H1 (cell line): Measurements from ENCODE around the gene SEC14L5. TPM values are rescaled to one million over a fixed set of nuclear protein-coding genes. Genes with fewer than 3 reads are reported as not detected.

Experiments used
- E2F6 ChIP-seq: IDR thresholded peaks from 2 replicates; pipeline ENCODE4 v1.6.1; 2012; ENCODE audit warnings: inconsistent platforms
- TCF12 ChIP-seq: IDR thresholded peaks from 2 replicates; pipeline ENCODE4 v1.6.1; 2011; ENCODE audit warnings: low read depth, mild to moderate bottlenecking, low read length
- polyA plus RNA-seq, 7 experiments: library from polyadenylated mRNA; depleted of rRNA in 3 of 7; stranded (reverse) in 5 of 7; unstranded in 2 of 7; fragments of >200 nt in 5 of 7; fragments of 200-250 nt in 2 of 7; gene quantifications; 1 replicate in 5 of 7; 2 replicates in 1 of 7; 4 replicates in 1 of 7; pipeline versions ENCODE4 v1.2.1 to v1.2.3, GENCODE V29; 2011 to 2013; ENCODE audit warnings: missing spikeins in 2 of 7, mixed read lengths in 2 of 7
- total RNA-seq: library from RNA; stranded (reverse); fragmentation: NEBNext Ultra II Directional; extraction: Animal tissue kit (Norgen Biotek cat#: 25700); gene quantifications from 2 replicates; pipeline ENCODE4 v1.2.1, GENCODE V29; 2021

Gene SEC14L5
- total and polyA plus RNA-seq, 2 of the 8 experiments (the other 6 are each of a cell fraction or from before 2014, with no cell fraction given), result 1.9 to 3.0 TPM

- TF ChIP-seq E2F6, result no peak
- TF ChIP-seq TCF12, result no peak
These were observed 46.2 kb upstream of the SEC14L5 start (continued) for GRCh38 chr16:4911970-4912386.
